ACC112 (cell line): ENCODE data around the gene ZMYND15.
A peak's percentile ranks its signal among the peaks of the same experiment; 100 is the strongest.
"Not testable (repeated sequence)": the region's sequence is repeated elsewhere in the genome, so short reads cannot be mapped to it uniquely, and the experiment has no call there.

ENCODE experiments used
- H2AFZ ChIP-seq: fragments of 200-600 bp; sonication (generic); one replicate; pipeline ENCODE4 v1.6.0; 2017; ENCODE audit warnings: antibody characterized with exemption, low read length; ENCODE audit not compliant: unreplicated experiment
- H3K27ac ChIP-seq: fragments of 200-600 bp; sonication (generic); 2 replicates; pipeline ENCODE4 v1.5.1; 2014; ENCODE audit warnings: low read depth, mild to moderate bottlenecking, antibody characterized with exemption, low read length, moderate library complexity
- H3K27me3 ChIP-seq: fragments of 200-600 bp; sonication (generic); 2 replicates; pipeline ENCODE4 v1.6.1; 2014; ENCODE audit warnings: mild to moderate bottlenecking, antibody characterized with exemption, low read length, moderate library complexity, mixed read lengths; ENCODE audit not compliant: insufficient read depth
- H3K36me3 ChIP-seq: fragments of 200-600 bp; sonication (generic); 2 replicates; pipeline ENCODE4 v1.6.1; 2016; ENCODE audit warnings: mild to moderate bottlenecking, antibody characterized with exemption, low read length, moderate library complexity, mixed read lengths; ENCODE audit not compliant: insufficient read depth
- H3K4me1 ChIP-seq: fragments of 200-600 bp; sonication (generic); one replicate; pipeline ENCODE4 v1.6.1; 2016; ENCODE audit warnings: low read length, mixed read lengths; ENCODE audit not compliant: insufficient read depth, unreplicated experiment, control insufficient read depth
- H3K4me3 ChIP-seq: fragments of 200-600 bp; sonication (generic); 2 replicates; pipeline ENCODE4 v1.5.1; 2014; ENCODE audit warnings: mild to moderate bottlenecking, low read depth, low read length
- H3K79me2 ChIP-seq: fragments of 200-600 bp; sonication (generic); one replicate; pipeline ENCODE4 v1.6.0; 2016; ENCODE audit warnings: low read length; ENCODE audit not compliant: control insufficient read depth, unreplicated experiment, insufficient read depth

The ZMYND15 gene

GRCh38 chr17:4739122-4740024 is at the start of gene ZMYND15, which contains the start of gene CXCL16:
ZMYND15 (plus strand) TSS chr17:4739833; CDS start chr17:4740549, 716 bp downstream.
CXCL16 (minus strand) TSS chr17:4739928; CDS start chr17:4739339, 589 bp downstream.
- H3K36me3 ChIP-seq, result no peaks in the 10 kb centered on the region
- H3K79me2 ChIP-seq, result no peaks in the 10 kb centered on the region
- peak within 1 kb of the TSS; percentile 90 for H2AFZ ChIP-seq
- peak within 1 kb of the TSS; percentile 92 for H3K4me3 ChIP-seq
- peaks cover 8% of the 10 kb centered on the region for H3K4me1 ChIP-seq
- H3K27me3 ChIP-seq, result peaks cover 21% of the 10 kb centered on the region
- no peak within 1 kb of the TSS for H3K27ac ChIP-seq

- H3K4me1 ChIP-seq, H3K27ac ChIP-seq, H3K27me3 ChIP-seq, H3K4me3 ChIP-seq, H2AFZ ChIP-seq: not testable (repeated sequence)
- Histone ChIP-seq H3K36me3 (peaks cover 16% of the 10 kb centered on the region), H3K79me2 (peaks cover 54% of the 10 kb centered on the region)
Observed at GRCh38 chr17:4689872-4690271, 49.8 kb upstream of the ZMYND15 start.

- H3K4me1 ChIP-seq, result no peaks in the 10 kb centered on the region
- H3K36me3 ChIP-seq, result peaks cover 16% of the 10 kb centered on the region
- H2AFZ ChIP-seq, result no peak overlapping the region
- H3K4me3 ChIP-seq, result no peak overlapping the region
- no peak overlapping the region for H3K27ac ChIP-seq
- H3K79me2 ChIP-seq, result peaks cover 48% of the 10 kb centered on the region
- no peaks in the 10 kb centered on the region for H3K27me3 ChIP-seq
Observed at GRCh38 chr17:4690745-4691144, 48.9 kb upstream of the ZMYND15 start.

- peaks cover 16% of the 10 kb centered on the region for H3K36me3 ChIP-seq
- no peak overlapping the region for H3K4me3 ChIP-seq
- no peaks in the 10 kb centered on the region for H3K4me1 ChIP-seq
Observed at GRCh38 chr17:4691686-4692085, 47.9 kb upstream of the ZMYND15 start.

GRCh38 chr17:4693416-4693815 is 46.2 kb upstream of the ZMYND15 start:
- H3K4me1 ChIP-seq, result no peaks in the 10 kb centered on the region
- peaks cover 61% of the 10 kb centered on the region for H3K79me2 ChIP-seq
- no peak overlapping the region for H3K4me3 ChIP-seq
- no peaks in the 10 kb centered on the region for H3K27me3 ChIP-seq
- peaks cover 12% of the 10 kb centered on the region for H3K36me3 ChIP-seq
- no peak overlapping the region for H3K27ac ChIP-seq
- H2AFZ ChIP-seq, result no peak overlapping the region

More at GRCh38 chr17:4691686-4692085, 47.9 kb upstream of the ZMYND15 start:
- H3K79me2 ChIP-seq, result peaks cover 53% of the 10 kb centered on the region
- H3K27ac ChIP-seq, result no peak overlapping the region
- no peaks in the 10 kb centered on the region for H3K27me3 ChIP-seq
- H2AFZ ChIP-seq, result no peak overlapping the region

- Histone ChIP-seq H3K36me3 (peaks cover 4% of the 10 kb centered on the region; the same call in 1 of the 2 replicates), H3K27me3 (no peaks in the 10 kb centered on the region), H2AFZ (no peak overlapping the region), H3K4me3 (no peak overlapping the region), H3K27ac (no peak overlapping the region), H3K4me1 (peaks cover 4% of the 10 kb centered on the region), H3K79me2 (peaks cover 67% of the 10 kb centered on the region)
Observed at GRCh38 chr17:4696437-4696805, 43.2 kb upstream of the ZMYND15 start.

- H3K4me3 ChIP-seq, H2AFZ ChIP-seq, H3K27ac ChIP-seq, H3K36me3 ChIP-seq, H3K27me3 ChIP-seq: not testable (repeated sequence)
- H3K79me2 ChIP-seq, result peaks cover 71% of the 10 kb centered on the region
- peaks cover 12% of the 10 kb centered on the region for H3K4me1 ChIP-seq
Observed at GRCh38 chr17:4699401-4700056, 40.1 kb upstream of the ZMYND15 start.

GRCh38 chr17:4701116-4701515 is 38.5 kb upstream of the ZMYND15 start:
- Histone ChIP-seq H3K27me3 (no peaks in the 10 kb centered on the region), H3K36me3 (no peaks in the 10 kb centered on the region), H3K79me2 (peaks cover 73% of the 10 kb centered on the region), H3K27ac (no peak overlapping the region), H3K4me3 (no peak overlapping the region), H2AFZ (no peak overlapping the region), H3K4me1 (peaks cover 19% of the 10 kb centered on the region)

GRCh38 chr17:4703330-4703691 is 36.3 kb upstream of the ZMYND15 start:
- Histone ChIP-seq H3K4me1 (peaks cover 24% of the 10 kb centered on the region), H3K79me2 (peaks cover 52% of the 10 kb centered on the region), H3K36me3 (no peaks in the 10 kb centered on the region), H3K27ac (no peak overlapping the region), H2AFZ (peak overlapping the region; percentile 88), H3K4me3 (peak overlapping the region; percentile 99), H3K27me3 (no peaks in the 10 kb centered on the region)

- Histone ChIP-seq H3K4me1 (peaks cover 24% of the 10 kb centered on the region), H3K4me3 (peak overlapping the region; percentile 99), H3K79me2 (peaks cover 42% of the 10 kb centered on the region), H3K27ac (peak overlapping the region; percentile 40; the same call in 1 of the 2 replicates)
- H2AFZ ChIP-seq, H3K27me3 ChIP-seq, H3K36me3 ChIP-seq: not testable (repeated sequence)
Observed at GRCh38 chr17:4704574-4704907, 35.1 kb upstream of the ZMYND15 start.

GRCh38 chr17:4704991-4705390 is 34.6 kb upstream of the ZMYND15 start:
- Histone ChIP-seq H3K36me3 (no peaks in the 10 kb centered on the region), H3K27me3 (no peaks in the 10 kb centered on the region), H2AFZ (no peak overlapping the region), H3K4me1 (peaks cover 24% of the 10 kb centered on the region), H3K27ac (no peak overlapping the region), H3K79me2 (peaks cover 41% of the 10 kb centered on the region), H3K4me3 (peak overlapping the region; percentile 99)
